GM12875 (cell line): Measurements from ENCODE around the gene FITM1.
A peak's percentile ranks its signal among the peaks of the same experiment; 100 is the strongest.

Experiments used
- H3K4me3 ChIP-seq: one replicate; pipeline ENCODE4 v1.5.1; 2011; ENCODE audit warnings: low read depth, low read length, control low read depth
- TF ChIP-seq, protein P1 (sequence below): IDR thresholded peaks from 2 replicates; pipeline ENCODE4 v1.5.1; 2011; ENCODE audit warnings: low read depth, mild to moderate bottlenecking, control low read depth, inconsistent platforms, low read length, moderate library complexity, borderline replicate concordance; ENCODE audit not compliant: insufficient read depth

FITM1 gene

GRCh38 chr14:24164518-24164991, 34.1 kb downstream of the FITM1 start:
- TF ChIP-seq, protein P1, sequence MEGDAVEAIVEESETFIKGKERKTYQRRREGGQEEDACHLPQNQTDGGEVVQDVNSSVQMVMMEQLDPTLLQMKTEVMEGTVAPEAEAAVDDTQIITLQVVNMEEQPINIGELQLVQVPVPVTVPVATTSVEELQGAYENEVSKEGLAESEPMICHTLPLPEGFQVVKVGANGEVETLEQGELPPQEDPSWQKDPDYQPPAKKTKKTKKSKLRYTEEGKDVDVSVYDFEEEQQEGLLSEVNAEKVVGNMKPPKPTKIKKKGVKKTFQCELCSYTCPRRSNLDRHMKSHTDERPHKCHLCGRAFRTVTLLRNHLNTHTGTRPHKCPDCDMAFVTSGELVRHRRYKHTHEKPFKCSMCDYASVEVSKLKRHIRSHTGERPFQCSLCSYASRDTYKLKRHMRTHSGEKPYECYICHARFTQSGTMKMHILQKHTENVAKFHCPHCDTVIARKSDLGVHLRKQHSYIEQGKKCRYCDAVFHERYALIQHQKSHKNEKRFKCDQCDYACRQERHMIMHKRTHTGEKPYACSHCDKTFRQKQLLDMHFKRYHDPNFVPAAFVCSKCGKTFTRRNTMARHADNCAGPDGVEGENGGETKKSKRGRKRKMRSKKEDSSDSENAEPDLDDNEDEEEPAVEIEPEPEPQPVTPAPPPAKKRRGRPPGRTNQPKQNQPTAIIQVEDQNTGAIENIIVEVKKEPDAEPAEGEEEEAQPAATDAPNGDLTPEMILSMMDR, result no peak
- H3K4me3 ChIP-seq, result no peak overlapping the region

GRCh38 chr14:24165785-24166184, 35.3 kb downstream of the FITM1 start:
- H3K4me3 ChIP-seq, result no peak overlapping the region
- TF ChIP-seq, protein P1, result no peak

DNA sequence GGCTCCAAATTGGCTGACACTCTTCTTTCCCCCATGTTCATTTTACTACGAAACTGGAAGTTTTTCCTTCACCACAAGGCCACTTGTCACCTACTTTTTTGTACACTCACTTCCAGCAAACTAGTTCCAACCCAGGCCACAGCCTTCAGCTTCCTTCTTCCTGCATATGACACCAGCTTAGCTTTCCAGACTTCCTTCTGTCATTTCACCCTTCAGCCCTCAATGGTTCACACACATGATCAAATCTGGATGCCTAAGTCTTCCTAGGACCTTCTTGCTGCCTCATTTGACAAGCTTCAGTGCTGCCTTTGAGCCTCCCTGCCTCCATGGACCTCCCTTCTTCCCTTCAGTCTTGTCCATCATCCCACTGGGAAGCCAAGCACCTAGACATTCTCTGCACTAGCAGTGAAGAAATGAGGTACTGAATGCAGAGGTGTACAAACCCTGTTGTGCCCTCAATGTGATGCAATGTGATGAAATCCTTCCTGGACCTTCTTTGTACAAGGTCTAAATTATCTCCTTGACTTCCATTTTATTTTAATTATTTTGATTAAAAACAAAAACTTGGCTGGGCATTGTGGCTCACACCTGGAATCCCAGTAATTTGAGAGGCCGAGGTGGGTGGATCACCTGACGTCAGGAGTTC, 37.1 kb downstream of the FITM1 start:
- TF ChIP-seq, protein P1, result no peak
- no peak overlapping the region for H3K4me3 ChIP-seq

- TF ChIP-seq, protein P1, result no peak
- H3K4me3 ChIP-seq, result peak within 1 kb of the TSS; percentile 72
Measured at GRCh38 chr14:24171422-24172260, 41.2 kb downstream of the FITM1 start, which contains the start of gene REC8. Gene REC8, plus strand, starts transcription at chr14:24172080. Its CDS starts 473 bp downstream, at chr14:24172553.

GRCh38 chr14:24172261-24172860, 41.9 kb downstream of the FITM1 start:
- H3K4me3 ChIP-seq, result peak overlapping the region; percentile 72
- TF ChIP-seq, protein P1, result no peak

DNA sequence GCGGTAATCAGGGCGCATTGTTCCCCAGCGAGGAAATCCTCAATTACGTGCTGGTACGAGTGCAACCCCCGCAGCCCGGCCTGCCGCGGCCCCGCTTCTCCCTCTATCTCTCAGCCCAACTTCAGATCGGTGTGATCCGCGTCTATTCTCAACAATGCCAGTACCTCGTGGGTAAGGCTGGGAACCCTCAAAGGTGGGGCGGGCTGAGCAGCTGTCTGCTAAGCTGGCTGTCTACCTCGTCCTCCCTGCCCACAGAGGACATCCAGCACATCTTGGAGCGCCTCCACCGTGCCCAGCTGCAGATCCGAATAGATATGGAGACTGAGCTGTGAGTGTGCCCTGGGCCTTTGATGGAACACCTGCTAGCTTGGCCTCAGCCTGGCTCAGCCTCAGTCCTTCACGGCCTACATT, 42.4 kb downstream of the FITM1 start:
- H3K4me3 ChIP-seq, result peak overlapping the region; percentile 72
- TF ChIP-seq, protein P1, result no peak
